GM19452 (cell line): ENCODE results near the gene TAS2R19.

Source experiments
- ATAC-seq: cut with Tn5 transposase; IDR thresholded peaks from one replicate; pipeline ENCODE4 v1.9.1; 2021; ENCODE audit not compliant: unreplicated experiment

TAS2R19 gene

GRCh38 chr12:10994307-10994706, 28.1 kb downstream of the TAS2R19 start:
- no peak for ATAC-seq

GRCh38 chr12:10989107-10989506, 33.3 kb downstream of the TAS2R19 start:
- ATAC-seq, result no peak

- no peak for ATAC-seq
Measured at GRCh38 chr12:10986812-10987211, 35.6 kb downstream of the TAS2R19 start, which contains the start of gene TAS2R50. Gene TAS2R50 (minus strand): TSS chr12:10986912. CDS start chr12:10986860, 52 bp downstream.

- no peak for ATAC-seq
Measured at GRCh38 chr12:10982244-10982643, 40.2 kb downstream of the TAS2R19 start.

GRCh38 chr12:10974965-10975364, 47.5 kb downstream of the TAS2R19 start:
- no peak for ATAC-seq
